A549 (cell line): ENCODE measurements around the gene APLP2.

ENCODE experiments used
- CTCF ChIP-seq: fragments of >200 bp; sonication (Bioruptor Twin); formaldehyde crosslinking; IDR thresholded peaks from 3 replicates; pipeline ENCODE4 v1.5.1; 2016
- JUN ChIP-seq, 2 experiments: fragments of >200 bp; sonication (Bioruptor Twin); formaldehyde crosslinking; IDR thresholded peaks; 2 replicates in 1 of 2; 3 replicates in 1 of 2; pipeline ENCODE4 v1.6.1; 2016 to 2017
- RCOR1 ChIP-seq: fragments of 150-350 bp; IDR thresholded peaks from 2 replicates; pipeline ENCODE4 v1.6.1; 2014; ENCODE audit warnings: antibody characterized with exemption, low read length, low read depth
- ZFP36 ChIP-seq: fragments of 450-650 bp; IDR thresholded peaks from 2 replicates; pipeline ENCODE4 v1.6.1; 2014; ENCODE audit warnings: borderline replicate concordance; ENCODE audit not compliant: partially characterized antibody

GRCh38 chr11:130190371-130190881 is 120.7 kb downstream of the APLP2 start:
- no peak for TF ChIP-seq CTCF
- TF ChIP-seq JUN (IDR thresholded peaks at IDR 0.05) = no peak
- no peak for TF ChIP-seq ZFP36
- no peak for TF ChIP-seq RCOR1
